BE2C (cell line): ENCODE data around the gene RNU2-63P.
"Not testable (repeated sequence)": the region's sequence is repeated elsewhere in the genome, so short reads cannot be mapped to it uniquely, and the experiment has no call there.

ENCODE experiments used
- DNase-seq: peaks from one replicate; pipeline ENCODE4 v3.0.0-alpha.2; 2020
- H3K27me3 ChIP-seq: fragments of 250-450 bp; sonication (Bioruptor Pico); 2 replicates; pipeline ENCODE4 v1.5.1; 2020; ENCODE audit warnings: mild to moderate bottlenecking
- H3K36me3 ChIP-seq: fragments of 250-450 bp; sonication (Bioruptor Pico); 2 replicates; pipeline ENCODE4 v1.5.1; 2020; ENCODE audit warnings: mild to moderate bottlenecking
- H3K4me1 ChIP-seq: fragments of 250-450 bp; sonication (Bioruptor Pico); 2 replicates; pipeline ENCODE4 v1.5.1; 2020
- H3K4me3 ChIP-seq: 2 replicates; pipeline ENCODE4 v1.5.1; 2011; ENCODE audit warnings: low read depth, low read length
- H3K9me3 ChIP-seq: fragments of 250-450 bp; sonication (Bioruptor Pico); 2 replicates; pipeline ENCODE4 v1.5.1; 2020

The RNU2-63P gene

DNA sequence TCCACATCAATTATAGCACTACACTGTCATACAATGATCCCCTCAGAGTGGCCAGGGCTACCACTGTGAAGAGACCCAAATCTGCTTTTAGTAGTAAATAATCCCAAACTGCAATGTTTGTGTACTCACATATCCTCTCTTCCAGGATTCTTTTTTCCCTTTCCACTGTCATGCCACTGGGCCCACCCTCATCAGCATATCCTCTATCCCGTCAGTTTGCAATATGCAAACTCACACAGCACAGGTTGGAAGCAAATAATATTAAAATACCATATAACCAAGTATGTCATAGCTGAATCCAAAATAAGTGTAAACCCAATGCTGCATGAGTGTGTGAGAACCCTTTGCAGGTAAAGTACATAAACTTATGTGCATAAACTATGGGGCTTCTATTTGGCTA is 28.9 kb downstream of the RNU2-63P start:
- H3K9me3 ChIP-seq, H3K27me3 ChIP-seq, H3K4me1 ChIP-seq, H3K4me3 ChIP-seq, H3K36me3 ChIP-seq, DNase-seq: not testable (repeated sequence)

DNA sequence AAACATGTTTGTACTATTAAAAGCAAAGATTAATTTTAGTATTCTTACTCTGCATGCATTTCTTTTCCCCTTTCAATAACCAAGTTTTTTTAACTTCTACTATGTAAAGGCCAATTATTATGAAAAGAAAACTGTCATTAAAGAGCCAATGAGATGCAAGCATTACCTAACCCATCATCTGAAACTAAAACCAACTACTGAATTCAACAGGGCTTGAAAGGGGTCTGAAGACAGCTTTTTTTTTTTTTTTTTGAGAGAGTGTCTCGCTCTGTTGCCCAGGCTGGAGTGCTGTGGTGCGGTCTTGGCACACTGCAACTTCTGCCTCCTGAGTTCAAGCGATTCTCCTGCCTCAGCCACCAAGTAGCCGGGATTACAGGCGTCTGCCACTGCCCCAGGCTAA is 30.4 kb downstream of the RNU2-63P start:
- not testable (repeated sequence) for DNase-seq, H3K9me3 ChIP-seq, H3K4me3 ChIP-seq, H3K4me1 ChIP-seq, H3K27me3 ChIP-seq, H3K36me3 ChIP-seq

DNA sequence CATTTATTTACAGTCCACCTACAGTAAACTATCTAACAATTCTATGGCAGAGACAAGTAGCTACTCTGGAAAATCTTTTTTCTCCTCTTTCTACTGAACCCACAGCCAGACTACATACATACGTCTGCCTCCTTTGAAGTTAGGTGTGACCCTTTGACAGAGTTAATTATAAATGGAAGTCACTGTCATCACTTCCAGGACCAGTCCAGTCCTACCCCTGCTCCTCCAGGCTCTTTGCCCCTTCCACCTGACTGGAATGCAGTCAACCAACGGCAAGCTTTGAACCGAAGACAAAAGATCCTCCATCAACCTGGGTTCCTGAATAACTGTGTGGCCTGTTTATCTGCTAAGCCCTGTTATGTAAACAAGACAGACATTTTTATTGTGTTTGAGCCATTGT is 35.2 kb downstream of the RNU2-63P start:
- not testable (repeated sequence) for H3K9me3 ChIP-seq, H3K4me3 ChIP-seq, H3K4me1 ChIP-seq, H3K36me3 ChIP-seq, DNase-seq, H3K27me3 ChIP-seq

DNA sequence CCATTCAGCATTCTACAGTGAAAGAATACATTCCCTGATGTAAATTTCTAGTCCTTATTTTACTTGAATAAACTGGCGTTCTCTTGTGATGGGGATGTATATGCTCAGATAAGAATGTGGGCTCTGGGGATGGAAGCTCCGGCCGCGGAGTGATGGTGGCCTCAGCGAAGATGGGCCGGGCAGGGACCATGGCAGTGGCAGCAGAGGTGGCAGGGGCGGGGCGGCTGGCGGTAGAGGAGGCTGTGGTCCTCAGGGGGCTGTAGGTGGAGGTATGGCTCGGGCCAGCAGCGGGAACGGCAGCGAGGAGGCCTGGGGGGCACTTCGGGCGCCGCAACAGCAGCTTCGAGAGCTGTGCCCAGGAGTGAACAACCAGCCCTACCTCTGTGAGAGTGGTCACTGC is 44.0 kb downstream of the RNU2-63P start:
- not testable (repeated sequence) for H3K4me3 ChIP-seq, H3K27me3 ChIP-seq, H3K36me3 ChIP-seq, DNase-seq, H3K9me3 ChIP-seq, H3K4me1 ChIP-seq
